Epithelial cell of prostate (primary cell): ENCODE measurements around the gene CRAMP1.
"Not testable (repeated sequence)": the region's sequence is repeated elsewhere in the genome, so short reads cannot be mapped to it uniquely, and the experiment has no call there.

ENCODE experiments used
- DNase-seq: peaks from one replicate; pipeline ENCODE4 v3.0.0-alpha.2; 2011; ENCODE audit warnings: low read depth, low spot score
- H3K27ac ChIP-seq: fragments of 450-650 bp; 2 replicates; pipeline ENCODE4 v1.5.1; 2017; ENCODE audit warnings: mild to moderate bottlenecking

The CRAMP1 gene

DNA sequence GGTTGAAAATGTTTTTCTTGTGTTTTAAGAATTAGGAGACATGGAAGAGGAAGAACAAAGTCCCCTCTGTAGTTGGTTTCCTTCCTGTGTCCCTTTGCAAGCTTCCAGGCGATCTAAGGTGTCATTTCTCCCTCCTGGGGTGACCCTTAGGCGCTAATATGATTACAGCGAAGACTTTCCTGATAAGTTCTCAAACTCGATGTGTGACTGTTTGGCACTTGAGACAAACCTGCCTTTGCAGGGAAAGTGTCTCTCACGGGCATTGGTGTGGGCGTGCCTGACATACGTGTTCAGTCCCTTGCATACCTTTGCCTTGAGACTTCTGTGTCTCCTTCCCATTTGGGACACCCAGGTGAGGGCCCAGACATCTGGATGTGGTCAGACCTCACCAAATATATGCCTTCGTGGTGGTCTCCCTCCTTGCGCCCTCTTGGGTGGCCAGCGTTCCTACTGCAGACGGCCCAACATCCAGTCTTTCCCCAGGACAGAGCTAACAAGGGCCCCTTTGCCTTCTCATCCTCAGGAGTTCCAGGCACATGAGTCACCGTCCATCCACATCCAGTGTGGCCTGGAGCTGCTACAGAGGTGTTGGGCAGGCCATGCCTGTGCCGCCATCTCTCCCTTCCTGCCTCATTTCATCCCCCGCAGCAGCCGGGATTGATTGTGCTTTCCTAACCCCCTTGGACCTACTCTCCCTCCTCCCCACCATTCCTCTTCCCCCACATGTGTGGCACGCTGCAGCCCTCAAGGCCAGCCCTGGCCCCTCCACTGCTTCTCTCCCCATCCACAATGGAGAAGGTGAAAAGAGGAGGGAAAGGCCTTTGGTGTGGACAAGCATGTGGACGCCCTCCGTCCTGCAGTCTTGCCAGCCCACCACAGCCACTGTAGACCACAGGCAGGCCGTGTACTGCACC, 62.8 kb downstream of the CRAMP1 start:
- no peak for DNase-seq
- peak overlapping the region; percentile 27 for H3K27ac ChIP-seq

DNA sequence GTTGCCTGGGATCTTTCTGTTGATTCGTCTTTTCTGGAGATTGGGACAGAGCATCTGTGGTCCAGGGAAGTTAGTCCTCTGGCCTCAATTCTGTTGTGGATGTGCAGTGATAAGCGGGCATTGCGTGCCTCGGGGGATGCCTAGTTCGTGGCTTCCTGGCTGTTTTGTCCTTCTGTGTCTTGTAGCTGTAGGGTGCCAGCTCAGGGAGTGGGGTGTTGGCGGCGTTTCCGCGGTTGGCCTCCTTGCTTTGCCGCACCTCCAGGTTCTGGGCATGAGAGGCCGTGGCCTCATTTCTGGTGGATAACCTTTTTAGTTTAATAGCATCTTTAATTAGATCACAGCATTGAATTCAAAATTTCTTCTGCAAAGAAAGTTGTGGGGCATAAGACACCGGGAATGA, 64.5 kb downstream of the CRAMP1 start:
- H3K27ac ChIP-seq = no peak overlapping the region
- DNase-seq = no peak

DNA sequence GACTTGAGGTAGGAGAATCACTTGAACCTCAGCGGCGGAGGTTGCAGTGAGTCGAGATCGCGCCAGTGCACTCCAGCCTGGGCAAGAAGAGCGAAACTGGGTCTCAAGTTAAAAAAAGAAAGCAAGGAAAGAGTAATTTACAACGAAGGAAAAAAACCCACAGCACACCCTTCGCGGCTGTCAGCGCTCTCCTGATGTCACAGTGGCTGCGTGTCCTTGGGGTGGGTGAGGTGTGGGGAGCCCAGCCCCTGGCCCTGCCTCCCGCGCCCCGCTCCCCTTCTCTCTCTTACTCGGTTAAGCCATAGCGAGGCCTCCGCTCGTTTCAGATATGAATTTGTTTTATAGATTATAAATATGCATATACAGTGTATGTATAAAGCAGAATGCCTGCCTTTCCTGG, 65.2 kb downstream of the CRAMP1 start:
- no peak overlapping the region for H3K27ac ChIP-seq

DNA sequence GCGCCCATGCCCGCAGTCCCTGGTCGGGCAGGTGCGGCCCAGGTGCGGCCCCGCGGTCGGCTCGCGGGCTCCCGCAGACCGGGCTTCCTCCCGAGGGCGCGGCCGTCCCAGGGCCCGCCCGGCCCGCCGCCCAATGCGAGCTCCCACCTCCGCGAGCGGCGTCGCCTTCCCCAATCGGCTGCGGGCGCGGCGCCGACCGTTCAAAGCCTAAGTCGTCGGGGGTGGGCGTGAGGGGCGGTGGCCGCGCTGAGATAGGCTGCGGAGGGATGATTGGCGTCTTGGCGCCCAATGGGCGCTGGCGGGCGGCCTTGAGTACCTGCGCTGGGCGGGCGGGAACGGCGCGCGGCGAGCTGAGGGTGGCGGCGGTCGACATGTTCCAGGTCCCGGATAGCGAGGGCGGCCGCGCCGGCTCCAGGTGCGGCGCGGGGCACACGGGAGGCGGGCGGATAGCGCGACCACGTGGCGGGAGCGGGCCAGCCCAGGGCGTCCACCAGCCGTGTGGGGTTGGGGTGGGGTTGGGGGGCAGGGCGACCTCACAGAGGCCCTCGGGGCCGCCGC, 65.9 kb downstream of the CRAMP1 start, which contains the start of gene JPT2:
TSS of gene JPT2 (plus strand) at position 338 of the 558 bp plus-strand sequence. CDS start at position 372, 34 bp downstream.
- peak; percentile 90 for DNase-seq
- H3K27ac ChIP-seq = peak within 1 kb of the TSS; percentile 79

More for the DNA sequence above, 65.2 kb downstream of the CRAMP1 start:
- no peak for DNase-seq

DNA sequence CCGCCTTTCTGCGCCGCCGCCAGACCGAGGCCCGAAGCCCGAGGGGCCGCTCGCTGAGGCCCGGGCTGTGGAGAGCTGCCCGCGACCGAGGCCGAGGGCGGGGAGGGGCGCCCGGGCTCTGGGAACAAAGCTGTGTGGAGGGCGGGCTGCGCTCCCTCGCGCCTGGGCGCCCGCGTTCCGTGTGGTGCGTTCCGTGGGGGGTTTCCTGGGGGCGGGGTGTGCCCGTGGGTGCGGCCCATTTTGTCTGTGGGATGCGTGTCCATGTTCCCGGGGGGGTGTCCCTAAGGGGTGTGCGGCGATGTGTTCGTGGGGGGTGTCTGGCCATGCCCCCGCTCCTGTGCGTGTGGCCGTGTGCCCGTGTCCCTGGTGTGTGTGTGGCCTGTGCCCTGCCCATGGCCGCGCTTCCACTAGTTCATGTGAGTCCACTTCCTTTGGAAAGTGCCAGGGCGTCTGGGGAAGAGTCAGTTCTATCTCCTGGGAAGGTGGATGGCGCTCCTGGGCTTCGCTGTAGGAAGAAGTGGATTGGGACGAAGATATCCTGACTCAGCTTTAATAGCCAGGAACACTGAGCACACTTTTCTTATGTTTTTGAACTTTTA, 66.4 kb downstream of the CRAMP1 start:
- H3K27ac ChIP-seq = peak overlapping the region; percentile 79
- no peak for DNase-seq

DNA sequence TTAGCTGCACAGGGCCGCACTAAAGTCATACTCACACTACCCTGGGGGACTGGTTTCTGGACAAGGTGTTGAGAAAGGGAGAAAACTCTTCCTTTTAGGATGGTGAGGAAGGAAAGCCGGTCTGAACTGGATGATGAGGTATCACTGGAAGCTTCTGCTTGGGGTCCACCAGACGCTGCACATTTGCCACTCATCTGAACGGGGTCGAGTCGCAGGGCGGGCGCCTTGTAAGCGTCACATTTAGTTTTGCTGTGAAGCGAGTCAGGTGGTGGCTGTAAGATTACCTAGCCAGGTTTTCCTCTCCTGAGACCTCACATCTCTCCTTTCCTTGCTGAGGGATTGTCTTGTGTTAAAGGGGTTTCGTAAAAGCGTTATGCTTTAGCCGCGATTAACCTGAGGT, 68.2 kb downstream of the CRAMP1 start:
- no peak for DNase-seq
- H3K27ac ChIP-seq = no peak overlapping the region

DNA sequence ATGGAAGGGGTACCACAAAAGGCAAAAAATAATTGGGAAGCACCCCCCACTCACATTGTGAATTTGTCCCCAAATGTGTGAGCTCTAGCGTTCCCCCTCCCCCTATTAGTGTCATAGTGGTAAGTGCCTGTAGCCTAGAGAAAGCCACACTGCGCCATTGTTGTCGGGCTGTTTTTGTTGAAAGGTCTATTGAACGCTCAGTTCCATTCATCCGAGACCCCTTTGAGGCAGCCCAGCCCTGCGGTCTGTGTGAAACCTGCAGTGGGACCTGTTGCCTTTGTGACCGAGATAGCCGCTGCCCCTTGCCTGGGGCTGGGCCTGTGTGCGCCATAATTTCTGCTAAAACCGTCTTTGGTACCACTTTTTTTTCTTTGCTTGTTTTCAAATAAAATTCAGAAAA, 68.9 kb downstream of the CRAMP1 start:
- no peak overlapping the region for H3K27ac ChIP-seq
- DNase-seq = no peak

DNA sequence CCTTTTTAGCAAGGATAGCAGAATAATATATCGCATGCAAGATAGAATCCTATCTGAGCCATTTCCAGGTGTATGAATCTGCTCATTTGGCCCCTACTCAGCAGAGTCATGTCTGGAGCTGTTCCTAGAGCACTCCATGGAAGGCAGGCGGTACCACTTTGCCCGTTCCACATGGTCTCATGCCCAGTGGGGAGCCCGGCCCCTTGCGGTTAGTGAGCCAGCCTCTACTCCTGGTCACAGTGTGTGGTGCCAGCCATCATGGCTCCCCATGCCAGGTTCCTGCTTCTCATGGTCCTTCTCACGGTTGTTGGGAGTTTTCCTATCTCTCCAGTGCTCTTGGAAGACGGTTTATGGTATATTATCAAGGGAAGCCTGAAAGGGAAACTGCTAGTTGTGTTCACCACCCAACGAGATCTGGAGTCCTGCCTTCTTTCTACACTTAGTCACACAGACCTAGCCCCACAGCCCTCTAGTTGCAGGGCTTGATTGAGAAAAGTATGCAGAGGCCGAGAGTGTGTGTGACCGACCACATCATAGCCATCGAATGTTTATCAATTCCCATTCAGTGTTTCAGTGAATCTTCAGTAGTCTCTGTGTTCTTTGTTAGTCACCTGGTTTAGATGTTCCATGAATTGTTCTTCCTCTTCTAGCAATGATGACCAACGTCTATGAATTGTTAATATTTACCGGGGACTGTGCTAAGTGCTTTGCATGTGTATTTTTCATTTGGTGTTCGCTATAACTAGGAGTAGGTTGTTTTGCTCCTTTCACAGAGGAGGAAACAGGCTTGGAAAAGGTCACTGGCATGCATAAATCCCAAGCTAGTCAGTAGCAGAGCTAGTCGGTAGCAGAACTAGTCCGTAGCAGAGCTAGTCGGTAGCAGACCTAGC, 75.5 kb downstream of the CRAMP1 start:
- DNase-seq = no peak
- H3K27ac ChIP-seq = peak overlapping the region; percentile 95

DNA sequence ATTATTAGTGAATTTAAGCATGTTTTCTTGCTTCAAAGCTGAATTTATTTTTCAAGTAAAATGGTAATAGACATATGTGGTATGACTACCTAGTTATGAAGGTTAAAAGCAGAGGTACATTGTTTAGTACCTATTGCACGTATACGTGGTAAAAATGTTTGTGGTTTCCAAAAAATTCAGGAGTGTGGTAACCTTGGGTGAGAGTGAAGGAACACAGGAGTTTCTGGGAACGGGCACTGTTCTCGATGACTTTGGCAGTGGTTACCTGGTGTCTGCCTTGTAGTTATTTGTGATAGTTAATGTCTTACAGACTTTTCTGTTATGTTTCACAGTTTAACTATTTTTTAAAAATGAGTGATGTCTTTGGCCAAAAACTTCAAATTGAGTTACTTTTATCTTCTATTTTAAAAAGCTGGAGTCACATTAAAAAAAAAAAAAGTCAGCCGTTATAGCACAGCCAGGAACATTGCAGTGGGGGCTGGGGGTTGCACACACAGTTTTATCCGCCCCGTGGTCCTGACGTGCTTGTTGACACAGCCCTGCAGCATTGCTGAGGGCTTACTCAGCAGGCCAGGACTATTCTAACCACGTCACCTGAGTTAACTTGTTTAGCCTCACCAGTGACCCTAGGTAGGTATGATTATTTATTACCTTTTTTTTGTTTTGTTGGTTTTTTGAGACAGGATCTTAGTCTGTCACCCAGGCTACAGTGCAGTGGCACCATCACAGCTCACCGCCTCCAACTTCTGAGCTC, 76.8 kb downstream of the CRAMP1 start:
- peak overlapping the region; percentile 95 for H3K27ac ChIP-seq
- peak; percentile 96 for DNase-seq

DNA sequence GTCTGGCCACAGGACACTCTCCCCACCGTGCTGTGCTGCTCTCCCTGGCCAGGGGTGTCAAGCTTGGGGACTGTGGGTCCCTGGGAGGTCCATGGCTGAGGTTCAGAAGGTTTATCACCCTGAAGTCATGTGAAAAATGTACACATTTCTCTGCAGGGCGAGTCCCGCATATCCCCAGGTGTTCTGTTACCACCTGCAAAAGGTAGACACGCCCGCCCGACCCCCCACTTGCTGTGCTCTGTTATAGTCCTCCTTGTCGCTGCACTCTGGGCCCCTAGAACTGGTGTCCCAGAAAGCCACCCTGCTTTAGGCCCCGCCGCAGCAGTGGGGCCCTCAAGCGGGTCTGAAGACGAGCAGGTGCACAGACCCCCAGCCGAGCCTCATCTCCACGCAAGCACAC, 77.7 kb downstream of the CRAMP1 start:
- H3K27ac ChIP-seq = peak overlapping the region; percentile 95
- no peak for DNase-seq

DNA sequence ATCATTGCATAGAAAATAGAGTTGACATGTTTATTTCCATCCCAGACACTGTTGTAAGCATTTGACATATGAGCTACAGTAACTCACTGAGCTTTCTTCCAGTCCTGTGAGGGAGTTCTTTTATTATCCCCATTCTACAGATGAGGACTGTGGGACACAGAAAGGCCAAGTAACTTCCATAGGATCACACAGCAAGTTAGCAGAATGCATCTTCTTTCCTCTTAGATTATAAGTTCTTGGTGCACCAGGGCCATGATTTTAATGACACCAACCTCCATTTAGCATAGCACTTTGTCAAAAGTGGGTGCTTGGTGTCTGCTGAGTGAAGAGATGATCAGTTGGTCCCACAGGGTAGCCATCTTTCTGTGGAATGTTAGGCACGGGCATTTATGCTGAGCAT, 78.7 kb downstream of the CRAMP1 start:
- no peak for DNase-seq

DNA sequence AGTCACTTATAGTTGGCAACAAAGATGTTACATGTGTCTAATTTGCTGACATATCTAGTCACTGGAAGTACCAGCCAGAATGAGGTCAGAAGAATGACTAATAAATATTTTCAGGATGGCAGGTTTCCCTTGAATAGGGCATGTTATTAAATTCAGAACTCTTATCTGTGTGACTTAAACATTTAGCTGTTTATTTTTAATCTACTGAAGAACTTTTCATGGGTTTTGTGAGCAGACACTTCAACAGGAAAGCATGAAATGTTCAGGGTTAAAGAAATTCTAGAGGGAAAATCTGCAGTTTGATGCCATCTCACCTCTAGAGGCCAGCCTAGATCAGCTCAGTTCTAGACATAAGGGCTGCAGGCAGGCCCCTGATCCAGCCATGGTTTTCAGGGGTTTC, 79.1 kb downstream of the CRAMP1 start:
- peak overlapping the region; percentile 95 for H3K27ac ChIP-seq
- no peak for DNase-seq

More for the DNA sequence above, 78.7 kb downstream of the CRAMP1 start:
- peak overlapping the region; percentile 95 for H3K27ac ChIP-seq

DNA sequence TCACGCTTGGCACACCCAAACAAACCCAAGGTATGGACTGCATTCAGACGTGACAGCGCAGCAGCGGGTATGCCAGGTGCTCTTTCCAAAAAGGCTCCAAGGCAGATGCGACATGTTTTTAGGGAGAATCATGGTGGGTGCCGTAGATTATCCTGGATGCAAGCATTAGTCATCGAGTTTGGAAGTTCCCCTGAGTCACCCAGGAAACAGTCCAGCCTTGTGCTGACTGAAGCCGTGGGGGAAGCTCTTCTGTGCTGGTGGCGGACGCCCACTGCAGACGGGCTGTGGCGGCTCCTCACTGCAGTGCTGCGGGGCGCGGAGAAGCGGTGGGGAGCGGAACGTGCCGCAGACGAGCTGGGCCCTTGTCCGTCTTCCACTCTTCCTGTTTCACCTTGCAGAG, 79.8 kb downstream of the CRAMP1 start:
- DNase-seq = no peak
- H3K27ac ChIP-seq = peak overlapping the region; percentile 95

DNA sequence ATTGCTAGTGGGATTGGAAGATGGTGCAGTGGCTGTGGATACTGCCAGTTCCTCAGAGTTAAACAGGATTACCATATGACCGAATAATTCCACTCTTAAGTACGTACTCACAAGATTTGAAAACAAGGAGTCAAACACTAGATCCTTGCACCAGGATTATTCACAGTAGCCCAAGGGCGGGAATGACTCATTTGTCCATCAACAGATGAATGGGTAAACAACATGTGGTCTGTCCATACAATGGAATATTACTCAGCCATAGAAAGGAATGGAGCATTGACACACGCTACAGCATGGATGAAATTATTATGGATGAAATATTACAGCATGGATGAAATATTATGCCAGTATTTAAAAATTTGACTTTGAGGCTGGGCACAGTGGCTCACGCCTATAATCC, 84.7 kb downstream of the CRAMP1 start:
- peak overlapping the region; percentile 15 for H3K27ac ChIP-seq
- no peak for DNase-seq

DNA sequence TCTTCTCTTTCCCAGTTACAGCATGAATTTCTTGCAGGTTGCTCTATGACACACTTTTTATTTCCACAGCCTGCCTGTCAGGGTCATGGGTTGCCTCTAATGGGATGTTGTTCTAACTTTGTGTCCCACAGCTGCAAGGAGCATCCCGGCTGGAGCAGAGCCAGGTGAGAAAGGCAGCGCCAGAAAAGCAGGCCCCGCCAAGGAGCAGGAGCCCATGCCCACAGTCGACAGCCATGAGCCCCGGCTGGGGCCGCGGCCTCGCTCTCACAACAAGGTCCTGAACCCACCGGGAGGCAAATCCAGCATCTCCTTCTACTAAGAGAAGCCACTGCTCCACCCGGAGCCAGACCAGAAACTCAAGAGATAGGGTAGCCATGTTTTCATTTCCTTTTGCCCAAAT, 86.5 kb downstream of the CRAMP1 start:
- no peak overlapping the region for H3K27ac ChIP-seq
- no peak for DNase-seq

DNA sequence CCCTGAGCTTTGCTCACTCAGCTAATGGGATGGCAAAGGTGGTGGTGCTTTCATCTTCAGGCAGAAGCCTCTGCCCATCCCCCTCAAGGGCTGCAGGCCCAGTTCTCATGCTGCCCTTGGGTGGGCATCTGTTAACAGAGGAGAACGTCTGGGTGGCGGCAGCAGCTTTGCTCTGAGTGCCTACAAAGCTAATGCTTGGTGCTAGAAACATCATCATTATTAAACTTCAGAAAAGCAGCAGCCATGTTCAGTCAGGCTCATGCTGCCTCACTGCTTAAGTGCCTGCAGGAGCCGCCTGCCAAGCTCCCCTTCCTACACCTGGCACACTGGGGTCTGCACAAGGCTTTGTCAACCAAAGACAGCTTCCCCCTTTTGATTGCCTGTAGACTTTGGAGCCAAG, 88.1 kb downstream of the CRAMP1 start:
- H3K27ac ChIP-seq = peak overlapping the region; percentile 94
- DNase-seq = no peak

DNA sequence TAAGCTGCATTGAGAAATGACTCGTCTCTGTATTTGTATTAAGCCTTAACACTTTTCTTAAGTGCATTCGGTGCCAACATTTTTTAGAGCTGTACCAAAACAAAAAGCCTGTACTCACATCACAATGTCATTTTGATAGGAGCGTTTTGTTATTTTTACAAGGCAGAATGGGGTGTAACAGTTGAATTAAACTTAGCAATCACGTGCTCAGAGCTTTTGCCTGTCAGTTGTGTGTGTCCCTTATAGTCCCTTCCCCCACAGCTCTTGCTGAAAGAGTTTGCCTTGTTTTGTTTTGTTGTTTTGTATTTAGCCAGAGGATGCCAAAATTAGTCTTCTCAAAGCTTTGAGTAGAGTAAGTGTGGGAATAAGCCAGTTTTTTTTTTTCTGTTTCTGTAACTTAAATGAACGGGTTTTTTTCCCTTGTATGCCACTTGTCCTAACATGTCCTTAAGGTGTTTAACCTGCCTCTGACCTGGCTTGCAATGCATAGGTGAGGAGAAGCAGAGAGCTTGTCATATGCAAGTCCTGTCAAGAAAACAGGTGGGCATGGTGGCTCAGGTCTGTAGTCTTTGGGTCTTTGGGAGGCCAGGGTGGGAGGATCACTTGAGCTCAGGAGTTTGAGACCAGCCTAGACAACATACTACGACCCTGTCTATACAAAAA, 89.2 kb downstream of the CRAMP1 start:
- H3K27ac ChIP-seq = peak overlapping the region; percentile 94
- peak; percentile 76 for DNase-seq

DNA sequence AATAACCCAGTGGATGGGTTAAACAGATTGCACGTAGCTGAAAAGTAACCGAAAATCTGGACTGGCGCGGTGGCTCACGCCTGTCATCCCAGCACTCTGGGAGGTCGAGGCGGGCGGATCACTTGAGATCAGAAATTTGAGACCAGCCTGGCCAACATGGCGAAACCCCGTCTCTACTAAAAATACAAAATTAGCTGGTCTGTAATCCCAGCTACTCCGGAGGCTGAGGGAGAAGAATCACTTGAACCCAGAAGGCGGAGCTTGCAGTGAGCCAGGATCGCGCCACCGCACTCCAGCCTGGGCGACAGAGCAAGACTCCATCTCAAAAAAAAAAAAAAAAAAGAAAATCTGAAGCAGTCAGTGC, 93.1 kb downstream of the CRAMP1 start:
- H3K27ac ChIP-seq = peak overlapping the region; percentile 94
- DNase-seq = not testable (repeated sequence)
